ENCODE results near the gene SLPI. TPM values are rescaled to one million over a fixed set of nuclear protein-coding genes. Genes with fewer than 3 reads are reported as not detected.

SLPI gene
- total RNA-seq, 1 experiment from 2014 or later = 5.4 TPM

GRCh38 chr20:45248609-45249008, 5.8 kb downstream of the SLPI start:
- Histone ChIP-seq H3K79me2 (ENCODE audit: insufficient read depth, low read length) (no peaks in the 10 kb centered on the region), H3K9ac (ENCODE audit: low read length) (no peak overlapping the region), H3K4me2 (ENCODE audit: low read length) (no peak overlapping the region), H3K27me3 (ENCODE audit: insufficient read depth, low read length) (peaks cover 48% of the 10 kb centered on the region), H2AFZ (ENCODE audit: low read depth, low read length, poor library complexity, severe bottlenecking) (no peak overlapping the region), H3K9me3 (ENCODE audit: control insufficient read depth in 1 of 2, insufficient read depth in 1 of 2, low read depth in 1 of 2, low read length in 2 of 2) (no peaks in the 10 kb centered on the region), H4K20me1 (ENCODE audit: insufficient read depth) (no peaks in the 10 kb centered on the region), H3K4me1 (ENCODE audit: control insufficient read depth in 1 of 2, insufficient read depth in 2 of 2, low read length in 2 of 2) (no peaks in the 10 kb centered on the region), H3K27ac (ENCODE audit: low read depth, low read length) (no peak overlapping the region), H3K36me3 (ENCODE audit: control insufficient read depth in 1 of 2, insufficient read depth in 2 of 2, low read length in 2 of 2) (no peaks in the 10 kb centered on the region), H3K4me3 (replicated peaks in 1 of 2; ENCODE audit: low read depth in 1 of 2, low read length in 2 of 2) (no peak overlapping the region), H3K9me2 (ENCODE audit: insufficient read depth) (no peaks in the 10 kb centered on the region)
- RAD21 ChIA-PET (ENCODE audit: low non-redundant PET in 1 of 2, low total read pairs in 2 of 2, uncharacterized antibody in 2 of 2, unreplicated experiment in 2 of 2) = no interaction called here
- ATAC-seq (no peak), DNase-seq (ENCODE audit: low read depth, low spot score) (no peak)
- CTCF ChIA-PET = interaction anchor here (1.0 kb wide), 1 partner anchor 19 kb away, joined by 3 read pairs; no protein-coding TSS in a partner anchor
- no peak for TF ChIP-seq EGR1 (IDR thresholded peaks at IDR 0.05; ENCODE audit: low read depth)
- TF ChIP-seq FOSL1 (IDR thresholded peaks at IDR 0.05; ENCODE audit: low read depth) = no peak
- no peak for TF ChIP-seq RAD21 (IDR thresholded peaks at IDR 0.05; ENCODE audit: low read depth)
- TF ChIP-seq POLR2AphosphoS5 (IDR thresholded peaks at IDR 0.05; ENCODE audit: low read depth, low read length) = no peak
- no peak for TF ChIP-seq YY1 (IDR thresholded peaks at IDR 0.05; ENCODE audit: extremely low read depth, insufficient replicate concordance, low read depth, low read length)
- TF ChIP-seq ZBTB33 (IDR thresholded peaks at IDR 0.05; ENCODE audit: extremely low read depth, insufficient replicate concordance, low read length) = no peak
- no peak for TF ChIP-seq JUND (IDR thresholded peaks at IDR 0.05)
- no peak for TF ChIP-seq CEBPB (IDR thresholded peaks at IDR 0.05; ENCODE audit: low read depth)
- no peak for TF ChIP-seq ATF3 (IDR thresholded peaks at IDR 0.05)
- no peak for TF ChIP-seq MAX (IDR thresholded peaks at IDR 0.05)
- TF ChIP-seq EZH2phosphoT487 (IDR thresholded peaks at IDR 0.05; ENCODE audit: borderline replicate concordance) = no peak
- intact Hi-C loops (cut with micrococcal nuclease) = no loop called here
- POLR2A ChIA-PET = no interaction called here
- BruUV-seq (replicated peaks) = no TSS peak

Measured in HCT116 (cell line).